Thymus (tissue), 11 donors: Measurements from ENCODE around the gene NOX4. TPM values are rescaled to one million over a fixed set of nuclear protein-coding genes. Genes with fewer than 3 reads are reported as not detected.
"Not testable (repeated sequence)": the region's sequence is repeated elsewhere in the genome, so short reads cannot be mapped to it uniquely, and the experiment has no call there.

Experiments
- DNase-seq, 9 donors: peaks; one replicate each; pipeline ENCODE4 v3.0.0-alpha.2; 2013; ENCODE audit warnings: low spot score in 9 of 9, low read depth in 6 of 9, missing footprints in 1 of 9
- H3K27ac ChIP-seq, 2 donors: one replicate each; pipeline ENCODE4 v1.5.1; 2013; ENCODE audit warnings: control low read depth in 1 of 2, low read depth in 1 of 2, low read length in 1 of 2, mild to moderate bottlenecking in 1 of 2, moderate library complexity in 1 of 2
- H3K27me3 ChIP-seq, 2 donors: one replicate each; pipeline ENCODE4 v1.5.1; 2013; ENCODE audit warnings: low read length in 1 of 2; ENCODE audit not compliant: control insufficient read depth in 2 of 2, insufficient read depth in 1 of 2
- H3K36me3 ChIP-seq, 2 donors: one replicate each; pipeline ENCODE4 v1.5.1; 2013; ENCODE audit warnings: low read length in 1 of 2, mild to moderate bottlenecking in 1 of 2, moderate library complexity in 1 of 2; ENCODE audit not compliant: control insufficient read depth in 2 of 2, insufficient read depth in 2 of 2
- H3K4me1 ChIP-seq, 2 donors: one replicate each; pipeline ENCODE4 v1.5.1; 2013; ENCODE audit warnings: low read length in 2 of 2; ENCODE audit not compliant: control insufficient read depth in 2 of 2, insufficient read depth in 2 of 2
- H3K4me3 ChIP-seq, 2 donors: one replicate each; pipeline ENCODE4 v1.5.1; 2013; ENCODE audit warnings: low read length in 2 of 2, control low read depth in 1 of 2, mild to moderate bottlenecking in 1 of 2
- H3K9me3 ChIP-seq, 2 donors: one replicate each; pipeline ENCODE4 v1.5.1; 2013; ENCODE audit warnings: low read length in 1 of 2, mild to moderate bottlenecking in 1 of 2; ENCODE audit not compliant: control insufficient read depth in 2 of 2, insufficient read depth in 1 of 2
- WGBS: extraction: QIAGEN DNeasy Blood & Tissue Kit; methylation state at CpG from one replicate; pipeline ENCODE4 v1.1.7; 2013; 5-methylcytosine and 5-hydroxymethylcytosine counted together
- polyA plus RNA-seq: library from polyadenylated mRNA; stranded (reverse); fragments of 200-250 nt; gene quantifications from one replicate; pipeline ENCODE4 v1.2.3, GENCODE V29; 2013
- total RNA-seq: library from RNA; stranded (reverse); fragments of 120-200 nt; gene quantifications from one replicate; pipeline ENCODE4 v1.2.4, GENCODE V29; 2013
- donor health status: healthy.

Gene NOX4
- total and polyA plus RNA-seq, 2 donors: 0.80 to 6.8 TPM

- H3K4me1 ChIP-seq, H3K27ac ChIP-seq, H3K36me3 ChIP-seq, H3K27me3 ChIP-seq, H3K4me3 ChIP-seq, H3K9me3 ChIP-seq, DNase-seq: not testable (repeated sequence)
- WGBS: 83% methylated on average over 3 of the region's 3 CpGs
These were observed 210.0 kb downstream of the NOX4 start for GRCh38 chr11:89281032-89281677.

- H3K4me1 ChIP-seq: no peaks in the 10 kb centered on the region
- H3K9me3 ChIP-seq: no peaks in the 10 kb centered on the region
- no peak overlapping the region for H3K4me3 ChIP-seq
- 86% methylated on average over 1 of the region's 1 CpG for WGBS
- H3K27me3 ChIP-seq: no peaks in the 10 kb centered on the region
- no peak overlapping the region for H3K27ac ChIP-seq
- no peaks in the 10 kb centered on the region for H3K36me3 ChIP-seq
- DNase-seq: no peak
These were observed 212.0 kb downstream of the NOX4 start for GRCh38 chr11:89279176-89279575.

DNA sequence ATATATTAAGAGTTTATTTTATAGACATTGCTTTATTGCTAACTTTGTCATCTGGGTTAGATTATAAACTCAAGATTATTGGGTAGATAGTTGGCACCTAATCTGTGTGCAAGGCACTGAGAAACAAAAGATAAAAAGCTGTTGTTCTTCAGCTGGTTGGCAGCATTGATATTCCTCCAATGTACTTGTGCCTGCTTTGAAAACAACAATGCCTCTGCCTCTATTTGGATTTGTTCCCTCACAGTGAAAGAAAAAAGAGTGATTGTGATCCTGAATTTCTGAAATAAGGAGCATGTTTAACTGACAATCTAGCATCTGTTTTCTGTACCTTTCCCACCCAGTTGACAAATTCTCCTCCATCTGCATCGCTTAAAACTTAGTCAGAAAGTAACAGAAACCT is 215.2 kb downstream of the NOX4 start:
- Histone ChIP-seq H3K4me3 (no peak overlapping the region), H3K27ac (no peak overlapping the region), H3K27me3 (no peaks in the 10 kb centered on the region), H3K9me3 (no peaks in the 10 kb centered on the region), H3K4me1 (no peaks in the 10 kb centered on the region), H3K36me3 (no peaks in the 10 kb centered on the region)
- WGBS: 69% methylated on average over 1 of the region's 1 CpG
- no peak for DNase-seq

Other genes starting within 250 kb of the NOX4 start
- gene TRIM77, start 218.9 kb upstream of the NOX4 start, total RNA-seq: not detected
- gene TRIM77, start 218.9 kb upstream of the NOX4 start, polyA plus RNA-seq: not detected